Activated T-cell treated with anti-CD3 and anti-CD28 coated beads, Interleukin-2, amount 50 U/mL, for 1 hour (primary cell): ENCODE results near the gene UMAD1.
"Not testable (repeated sequence)": the region's sequence is repeated elsewhere in the genome, so short reads cannot be mapped to it uniquely, and the experiment has no call there.

Experiments
- DNase-seq: peaks from one replicate; pipeline ENCODE4 v3.0.0-alpha.2; 2020

Gene UMAD1

GRCh38 chr7:7653593-7654187 is 13.1 kb downstream of the UMAD1 start:
- no peak for DNase-seq

- no peak for DNase-seq
Observed at GRCh38 chr7:7654964-7655715, 14.6 kb downstream of the UMAD1 start.

- DNase-seq: not testable (repeated sequence)
Observed at GRCh38 chr7:7656459-7656858, 15.9 kb downstream of the UMAD1 start.

GRCh38 chr7:7662527-7662926 is 22.0 kb downstream of the UMAD1 start:
- no peak for DNase-seq

- no peak for DNase-seq
Observed at GRCh38 chr7:7664291-7664690, 23.7 kb downstream of the UMAD1 start.

- no peak for DNase-seq
Observed at GRCh38 chr7:7665031-7665430, 24.5 kb downstream of the UMAD1 start.

- DNase-seq: no peak
Observed at GRCh38 chr7:7667187-7667586, 26.6 kb downstream of the UMAD1 start.

- DNase-seq: no peak
Observed at GRCh38 chr7:7668706-7669105, 28.2 kb downstream of the UMAD1 start.

GRCh38 chr7:7670490-7670889 is 29.9 kb downstream of the UMAD1 start:
- no peak for DNase-seq

GRCh38 chr7:7671361-7671760 is 30.8 kb downstream of the UMAD1 start:
- DNase-seq: no peak

- DNase-seq: no peak
Observed at GRCh38 chr7:7672545-7673239, 32.1 kb downstream of the UMAD1 start.

GRCh38 chr7:7673240-7673550 is 32.6 kb downstream of the UMAD1 start:
- no peak for DNase-seq

GRCh38 chr7:7675686-7676085 is 35.1 kb downstream of the UMAD1 start:
- no peak for DNase-seq

GRCh38 chr7:7679640-7680039 is 39.1 kb downstream of the UMAD1 start:
- not testable (repeated sequence) for DNase-seq

- no peak for DNase-seq
Observed at GRCh38 chr7:7681191-7681935, 40.8 kb downstream of the UMAD1 start.

GRCh38 chr7:7681936-7682329 is 41.4 kb downstream of the UMAD1 start:
- DNase-seq: no peak

GRCh38 chr7:7682861-7683260 is 42.3 kb downstream of the UMAD1 start:
- DNase-seq: no peak

- DNase-seq: no peak
Observed at GRCh38 chr7:7686811-7687508, 46.4 kb downstream of the UMAD1 start.

- no peak for DNase-seq
Observed at GRCh38 chr7:7687800-7688199, 47.2 kb downstream of the UMAD1 start.

GRCh38 chr7:7688310-7688709 is 47.8 kb downstream of the UMAD1 start:
- no peak for DNase-seq

GRCh38 chr7:7688956-7689355 is 48.4 kb downstream of the UMAD1 start:
- DNase-seq: no peak

- no peak for DNase-seq
Observed at GRCh38 chr7:7693881-7694280, 53.3 kb downstream of the UMAD1 start.

- DNase-seq: no peak
Observed at GRCh38 chr7:7694542-7694941, 54.0 kb downstream of the UMAD1 start.
